ENCODE data around the gene WDR18. TPM values are rescaled to one million over a fixed set of nuclear protein-coding genes. Genes with fewer than 3 reads are reported as not detected.

Gene WDR18
- total and polyA plus RNA-seq, 2 of the 8 experiments (the other 6 are each of a cell fraction or from before 2014, with no cell fraction given) = 87.7 to 177 TPM

GRCh38 chr19:964761-965694 is 19.1 kb upstream of the WDR18 start:
- H4K8ac ChIP-seq (ENCODE audit: extremely low read depth, insufficient read depth, low read length) = no peak overlapping the region
- 93% methylated on average over 18 of the region's 19 CpGs; no CpG with 5 or more reads in 1 of the 2 experiments for WGBS, 2 experiments (ENCODE audit: extremely low coverage in 1 of 2, insufficient coverage in 1 of 2, insufficient read length in 1 of 2, insufficient replicate concordance in 2 of 2, low coverage in 1 of 2, low lambda C conversion rate in 2 of 2, missing lambda C conversion rate in 1 of 2)
- H3K36me3 ChIP-seq (ENCODE audit: control insufficient read depth in 2 of 4, insufficient read depth in 4 of 4, low read length in 3 of 4) = peaks cover 13 to 52% (median 30%) of the 10 kb centered on the region in 4 experiments
- peaks cover 0 to 3% of the 10 kb centered on the region in 2 experiments for H4K20me1 ChIP-seq (replicated peaks in 1 of 2; ENCODE audit: control insufficient read depth in 1 of 2, insufficient read depth in 2 of 2, low read length in 2 of 2)
- FAIRE-seq = no peak
- no peak overlapping the region for H2AK5ac ChIP-seq (ENCODE audit: low read depth, low read length)
- H3K4me2 ChIP-seq (ENCODE audit: insufficient read depth in 1 of 2, low read depth in 2 of 2, low read length in 2 of 2) = no peak overlapping the region
- H3K18ac ChIP-seq (ENCODE audit: extremely low read depth, low read length) = no peak overlapping the region
- H4K91ac ChIP-seq (replicated peaks; ENCODE audit: insufficient read length, low read length) = no peak overlapping the region
- no peak overlapping the region for H3K23ac ChIP-seq (ENCODE audit: insufficient read length)
- TF ChIP-seq USF2 (IDR thresholded peaks at IDR 0.05; ENCODE audit: low read length) (no peak), TEAD4 (IDR thresholded peaks at IDR 0.05; ENCODE audit: low read depth, low read length) (no peak), TCF12 (IDR thresholded peaks at IDR 0.05; ENCODE audit: low read depth, low read length) (0 out of 2 replicates have a peak, but pooled peaks have one; percentile 61), SRF (IDR thresholded peaks at IDR 0.05; ENCODE audit: low read depth, low read length) (peak; percentile 82), KDM1A (IDR thresholded peaks at IDR 0.05; ENCODE audit: borderline replicate concordance, low read length) (peak; percentile 72; the same call in 1 of the 2 replicates), NANOG (IDR thresholded peaks at IDR 0.05; ENCODE audit: insufficient read depth, low read depth, low read length, poor library complexity, severe bottlenecking) (no peak), SP1 (IDR thresholded peaks at IDR 0.05; ENCODE audit: low read depth, low read length) (0 out of 2 replicates have a peak, but pooled peaks have one; percentile 31), SIRT6 (IDR thresholded peaks at IDR 0.05; ENCODE audit: low read length) (no peak)
- H2AFZ ChIP-seq (ENCODE audit: low read length) = no peak overlapping the region
- no peak overlapping the region for H2BK20ac ChIP-seq (ENCODE audit: low read length)
- no peak overlapping the region for H3K9ac ChIP-seq (replicated peaks in 1 of 4; ENCODE audit: extremely low read depth in 1 of 4, low read depth in 3 of 4, low read length in 3 of 4)
- H4K5ac ChIP-seq (ENCODE audit: insufficient read length, low read depth, low read length) = no peak overlapping the region
- H3K56ac ChIP-seq (replicated peaks; ENCODE audit: insufficient read length, low read depth, low read length) = no peak overlapping the region
- no peak overlapping the region for H3K4ac ChIP-seq (replicated peaks; ENCODE audit: insufficient read length, low read depth, low read length)
- no peaks in the 10 kb centered on the region for H3K79me2 ChIP-seq (ENCODE audit: control insufficient read depth in 1 of 2, insufficient read depth in 2 of 2, low read length in 2 of 2)
- no peaks in the 10 kb centered on the region for H3K23me2 ChIP-seq (ENCODE audit: low read depth, low read length)
- H2BK120ac ChIP-seq (replicated peaks; ENCODE audit: low read depth, low read length) = no peak overlapping the region
- DNase-seq (ENCODE audit: low read depth in 1 of 2, low spot score in 2 of 2) = no peak
- no peak overlapping the region for H2BK12ac ChIP-seq (ENCODE audit: low read depth, low read length)
- H3K14ac ChIP-seq (ENCODE audit: insufficient read length) = no peak overlapping the region
- no peaks in the 10 kb centered on the region for H3K27me3 ChIP-seq (replicated peaks in 1 of 4; ENCODE audit: control insufficient read depth in 3 of 4, extremely low read depth in 1 of 4, insufficient read depth in 3 of 4, low read length in 3 of 4)
- peaks cover 0 to 10% of the 10 kb centered on the region in 2 experiments; a peak in 1 of 4 replicates for H3K9me3 ChIP-seq (ENCODE audit: insufficient read depth in 2 of 2, low read depth in 1 of 2, low read length in 1 of 2)
- no peak overlapping the region for H2BK15ac ChIP-seq (ENCODE audit: low read length)
- H3K79me1 ChIP-seq (ENCODE audit: low read depth, low read length) = no peaks in the 10 kb centered on the region
- no peak overlapping the region for H3K4me3 ChIP-seq (ENCODE audit: extremely low read depth in 1 of 4, insufficient read depth in 2 of 4, low read depth in 3 of 4, low read length in 4 of 4)
- CTCF ChIA-PET (ENCODE audit: partially characterized antibody) = interaction anchor here (0.6 to 1.5 kb wide), 7 partner anchors 9 to 57 kb away, joined by 3 to 5 read pairs (median 3); no protein-coding TSS in a partner anchor
- H3K4me1 ChIP-seq (replicated peaks in 1 of 4; ENCODE audit: control insufficient read depth in 3 of 4, insufficient read depth in 4 of 4, low read length in 3 of 4) = peaks cover 0 to 7% (median 2%) of the 10 kb centered on the region in 4 experiments; a peak in 3 of 7 replicates
- no peak overlapping the region for H3K27ac ChIP-seq (ENCODE audit: low read depth, low read length)
- H2BK5ac ChIP-seq (ENCODE audit: low read depth, low read length) = no peak overlapping the region
- POLR2A ChIA-PET (ENCODE audit: partially characterized antibody) = interaction anchor here (0.7 to 1.7 kb wide), 6 partner anchors 8 to 315 kb away, joined by 3 to 9 read pairs (median 3); partner anchors contain the start of gene WDR18

All from H1 (cell line).